Stomach (tissue), 4 donors: Measurements from ENCODE around the gene HUNK.

Experiments used
- CTCF ChIP-seq, 7 experiments: fragments of 450-650 bp in 4 of 7; fragments of 200-600 bp in 3 of 7; sonication (generic) in 3 of 7; IDR thresholded peaks; one replicate each; pipeline ENCODE4 v1.5.1; 2016 to 2019; ENCODE audit warnings: antibody characterized with exemption in 7 of 7, control low read depth in 2 of 7, mild to moderate bottlenecking in 1 of 7
- EP300 ChIP-seq: sonication (generic); formaldehyde crosslinking; IDR thresholded peaks from one replicate; pipeline ENCODE4 v1.6.1; 2017; ENCODE audit warnings: antibody characterized with exemption
- POLR2A ChIP-seq, 4 donors: fragments of 450-650 bp; IDR thresholded peaks; one replicate each; pipeline ENCODE4 v1.6.1; 2016; ENCODE audit warnings: antibody characterized with exemption in 4 of 4, control low read depth in 2 of 4, mild to moderate bottlenecking in 1 of 4, moderate library complexity in 1 of 4
- POLR2AphosphoS5 ChIP-seq, 3 donors: sonication (generic); formaldehyde crosslinking; IDR thresholded peaks; one replicate each; pipeline ENCODE4 v1.6.1; 2016; ENCODE audit warnings: antibody characterized with exemption in 3 of 3

- no peak for TF ChIP-seq CTCF (IDR thresholded peaks at IDR 0.05)
- TF ChIP-seq POLR2AphosphoS5 (IDR thresholded peaks at IDR 0.05) = no peak
- no peak for TF ChIP-seq POLR2A (IDR thresholded peaks at IDR 0.05)
- no peak for TF ChIP-seq EP300
Measured at GRCh38 chr21:31837041-31837440, 35.8 kb upstream of the HUNK start.
